CD4-positive, CD25-positive, alpha-beta regulatory T cell (primary cell): Measurements from ENCODE around the gene TLE4. TPM values are rescaled to one million over a fixed set of nuclear protein-coding genes. Genes with fewer than 3 reads are reported as not detected.

Experiments used
- ATAC-seq, 2 donors: fragments of 150-1000 bp; cut with Tn5 transposase; one replicate each; pipeline ENCODE4 v1.10.0; 2021; ENCODE audit warnings: low read depth in 2 of 2, moderate number of reproducible peaks in 2 of 2, moderate library complexity in 1 of 2
- DNase-seq, 3 donors: peaks; one replicate each; pipeline versions ENCODE4 v3.0.0 to v3.0.0-alpha.2; 2012 to 2022; ENCODE audit warnings: mixed read lengths in 1 of 3
- H3K27ac ChIP-seq: one replicate; pipeline ENCODE4 v1.7.0; 2013; ENCODE audit warnings: mild to moderate bottlenecking, low read length; ENCODE audit not compliant: insufficient read depth, poor library complexity, severe bottlenecking
- H3K27me3 ChIP-seq: one replicate; pipeline ENCODE4 v1.7.0; 2013; ENCODE audit warnings: low read length; ENCODE audit not compliant: control insufficient read depth, insufficient read depth
- H3K36me3 ChIP-seq: one replicate; pipeline ENCODE4 v1.7.0; 2013; ENCODE audit warnings: mild to moderate bottlenecking, low read length, moderate library complexity; ENCODE audit not compliant: control insufficient read depth, insufficient read depth
- H3K4me1 ChIP-seq: 2 replicates; pipeline ENCODE4 v1.7.0; 2013; ENCODE audit warnings: mild to moderate bottlenecking, low read length; ENCODE audit not compliant: insufficient read depth, control insufficient read depth, poor library complexity, severe bottlenecking
- H3K4me3 ChIP-seq: one replicate; pipeline ENCODE4 v1.7.0; 2013; ENCODE audit warnings: low read depth, mild to moderate bottlenecking, low read length, moderate library complexity
- H3K9me3 ChIP-seq, 2 experiments: 1 replicate in 1 of 2; 2 replicates in 1 of 2; pipeline ENCODE4 v1.7.0; 2013; ENCODE audit warnings: low read length in 2 of 2, mild to moderate bottlenecking in 1 of 2, moderate library complexity in 1 of 2; ENCODE audit not compliant: control insufficient read depth in 2 of 2
- H3K27ac Mint-ChIP-seq, 3 donors: one replicate each; pipeline ENCODE4 v1.8.0; 2020 to 2022; ENCODE audit warnings: mild to moderate bottlenecking in 3 of 3, mixed read lengths in 3 of 3, moderate library complexity in 2 of 3
- H3K27me3 Mint-ChIP-seq: one replicate; pipeline ENCODE4 v1.8.0; 2022; ENCODE audit warnings: mild to moderate bottlenecking, mixed read lengths
- H3K36me3 Mint-ChIP-seq: one replicate; pipeline ENCODE4 v1.8.0; 2020; ENCODE audit warnings: mixed read lengths
- H3K4me1 Mint-ChIP-seq, 4 donors: one replicate each; pipeline ENCODE4 v1.8.0; 2020 to 2022; ENCODE audit warnings: mixed read lengths in 4 of 4, mild to moderate bottlenecking in 1 of 4
- H3K4me3 Mint-ChIP-seq, 4 donors: one replicate each; pipeline ENCODE4 v1.8.0; 2020 to 2022; ENCODE audit warnings: mild to moderate bottlenecking in 4 of 4, mixed read lengths in 4 of 4, moderate library complexity in 3 of 4
- H3K9me3 Mint-ChIP-seq, 7 donors: one replicate each; pipeline ENCODE4 v1.8.0; 2020 to 2022; ENCODE audit warnings: mixed read lengths in 7 of 7, mild to moderate bottlenecking in 3 of 7, moderate library complexity in 2 of 7
- polyA plus RNA-seq, 4 donors: library from polyadenylated mRNA; unstranded; fragments of 300-500 nt; fragmentation: Illumina TruSeq; gene quantifications; one replicate each; pipeline ENCODE4 v1.2.3, GENCODE V29; 2021
- total RNA-seq: library from RNA; stranded (reverse); gene quantifications from one replicate; pipeline ENCODE4 v1.2.3, GENCODE V29; 2022

TLE4 gene
- total and polyA plus RNA-seq, 5 donors from 2014 or later = 16.2 to 127 (median 24.0) TPM

DNA sequence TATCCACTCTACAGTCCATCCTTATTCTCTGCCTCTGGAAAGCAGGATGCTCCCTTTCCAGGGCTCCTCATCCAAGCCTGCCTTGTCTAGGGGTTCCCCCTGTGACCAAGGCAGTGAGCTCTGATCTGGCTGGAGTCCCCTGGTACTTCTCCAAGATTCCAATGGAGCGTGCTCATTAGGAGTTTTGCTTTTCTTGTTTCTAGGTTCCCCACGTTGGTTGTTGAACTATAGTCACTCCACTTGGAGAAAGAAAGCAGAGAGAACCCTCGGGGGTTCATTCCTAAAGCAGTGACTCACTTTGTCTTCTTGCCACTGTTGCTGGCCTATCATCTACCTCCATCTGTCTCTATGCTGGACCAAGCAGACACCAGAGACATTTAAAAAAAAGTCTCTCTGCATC is 192.6 kb downstream of the TLE4 start:
- Histone ChIP-seq H3K9me3 (no peaks in the 10 kb centered on the region), H3K4me3 (no peak overlapping the region), H3K36me3 (no peaks in the 10 kb centered on the region), H3K4me1 (no peaks in the 10 kb centered on the region), H3K27me3 (no peaks in the 10 kb centered on the region), H3K27ac (no peak overlapping the region)
- Mint-ChIP-seq H3K27me3 (peaks cover 5% of the 10 kb centered on the region), H3K9me3 (peaks cover 0 to 2% (median 0%) of the 10 kb centered on the region in 7 donors), H3K4me1 (no peaks in the 10 kb centered on the region), H3K4me3 (no peak overlapping the region), H3K36me3 (no peaks in the 10 kb centered on the region), H3K27ac (no peak overlapping the region)
- no peak for DNase-seq
- ATAC-seq = no peak

GRCh38 chr9:79765466-79765865 is 193.7 kb downstream of the TLE4 start:
- Histone ChIP-seq H3K4me1 (no peaks in the 10 kb centered on the region), H3K4me3 (no peak overlapping the region), H3K36me3 (no peaks in the 10 kb centered on the region), H3K9me3 (no peaks in the 10 kb centered on the region), H3K27ac (no peak overlapping the region), H3K27me3 (no peaks in the 10 kb centered on the region)
- peaks cover 5% of the 10 kb centered on the region for H3K27me3 Mint-ChIP-seq
- peaks cover 0 to 2% (median 0%) of the 10 kb centered on the region in 7 donors for H3K9me3 Mint-ChIP-seq
- ATAC-seq (no peak), DNase-seq (no peak)
- H3K4me1 Mint-ChIP-seq = no peaks in the 10 kb centered on the region
- no peak overlapping the region for H3K27ac Mint-ChIP-seq
- no peak overlapping the region for H3K4me3 Mint-ChIP-seq
- no peaks in the 10 kb centered on the region for H3K36me3 Mint-ChIP-seq

GRCh38 chr9:79766091-79766490 is 194.3 kb downstream of the TLE4 start:
- Mint-ChIP-seq H3K4me1 (no peaks in the 10 kb centered on the region), H3K4me3 (no peak overlapping the region), H3K9me3 (peaks cover 0 to 2% (median 0%) of the 10 kb centered on the region in 7 donors), H3K27me3 (peaks cover 5% of the 10 kb centered on the region), H3K36me3 (no peaks in the 10 kb centered on the region), H3K27ac (no peak overlapping the region)
- Histone ChIP-seq H3K36me3 (no peaks in the 10 kb centered on the region), H3K9me3 (no peaks in the 10 kb centered on the region), H3K27ac (no peak overlapping the region), H3K4me3 (no peak overlapping the region), H3K4me1 (no peaks in the 10 kb centered on the region), H3K27me3 (no peaks in the 10 kb centered on the region)
- DNase-seq (no peak), ATAC-seq (no peak)

DNA sequence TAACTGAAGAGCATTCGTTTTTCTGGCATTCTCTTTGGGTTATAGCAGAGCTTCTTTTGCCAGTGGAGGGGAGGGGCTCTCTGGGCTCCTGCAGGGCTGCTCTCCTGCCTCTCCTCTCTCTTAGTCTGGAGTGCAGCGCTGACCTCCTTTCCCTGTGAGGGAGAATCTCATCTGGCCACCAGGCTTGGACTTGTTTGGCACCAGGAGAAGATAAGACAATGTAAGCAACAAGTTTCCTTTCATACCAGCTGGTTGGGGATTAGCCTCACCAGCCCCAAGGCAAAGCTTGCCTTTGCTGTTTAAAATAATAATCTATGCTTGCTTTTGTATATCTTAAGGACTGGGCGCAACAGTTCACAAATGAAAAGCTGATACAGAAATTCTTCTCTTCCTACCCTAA is 196.4 kb downstream of the TLE4 start:
- Histone ChIP-seq H3K9me3 (no peaks in the 10 kb centered on the region), H3K27me3 (peaks cover 1% of the 10 kb centered on the region), H3K4me1 (no peaks in the 10 kb centered on the region), H3K27ac (no peak overlapping the region), H3K36me3 (no peaks in the 10 kb centered on the region), H3K4me3 (no peak overlapping the region)
- Mint-ChIP-seq H3K4me1 (no peaks in the 10 kb centered on the region), H3K27ac (no peak overlapping the region), H3K27me3 (peaks cover 5% of the 10 kb centered on the region), H3K36me3 (no peaks in the 10 kb centered on the region), H3K9me3 (peaks cover 0 to 2% (median 1%) of the 10 kb centered on the region in 7 donors), H3K4me3 (no peak overlapping the region)
- DNase-seq = no peak
- no peak for ATAC-seq

GRCh38 chr9:79769476-79770275 is 197.9 kb downstream of the TLE4 start:
- no peak for DNase-seq
- H3K27ac ChIP-seq = no peak overlapping the region
- H3K4me1 ChIP-seq = no peaks in the 10 kb centered on the region
- ATAC-seq = no peak
- H3K27me3 ChIP-seq = peaks cover 1% of the 10 kb centered on the region
- peaks cover 5% of the 10 kb centered on the region for H3K27me3 Mint-ChIP-seq
- H3K4me3 ChIP-seq = no peak overlapping the region
- H3K9me3 ChIP-seq = no peaks in the 10 kb centered on the region
- peak overlapping the region in 1 of 4 donors; percentile 81 for H3K4me3 Mint-ChIP-seq
- H3K36me3 Mint-ChIP-seq = no peaks in the 10 kb centered on the region
- no peak overlapping the region for H3K27ac Mint-ChIP-seq
- H3K9me3 Mint-ChIP-seq = peaks cover 0 to 4% (median 1%) of the 10 kb centered on the region in 7 donors
- no peaks in the 10 kb centered on the region for H3K4me1 Mint-ChIP-seq
- H3K36me3 ChIP-seq = no peaks in the 10 kb centered on the region

DNA sequence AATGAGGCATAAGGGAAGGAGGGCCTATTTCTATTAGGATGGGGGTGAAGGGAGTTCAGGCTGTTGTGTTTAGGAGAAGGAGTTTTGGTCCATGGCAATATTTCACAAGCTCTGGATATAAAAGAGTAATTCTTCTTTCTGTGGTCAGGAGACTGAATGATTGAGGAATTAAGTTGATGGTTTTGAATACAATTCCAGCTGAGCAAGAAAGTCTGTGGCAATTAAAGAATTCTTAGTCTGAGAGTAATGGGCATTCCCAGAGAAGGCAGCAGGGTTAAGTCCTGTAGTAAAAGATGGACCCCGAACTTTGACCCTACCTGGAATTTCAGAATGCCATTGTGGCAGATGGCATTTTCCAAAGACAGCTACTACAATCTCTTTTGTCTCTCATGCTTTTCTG is 202.6 kb downstream of the TLE4 start:
- H3K9me3 Mint-ChIP-seq = peaks cover 0 to 2% (median 0%) of the 10 kb centered on the region in 7 donors
- DNase-seq = no peak
- Histone ChIP-seq H3K27me3 (peaks cover 1% of the 10 kb centered on the region), H3K9me3 (no peaks in the 10 kb centered on the region), H3K36me3 (no peaks in the 10 kb centered on the region), H3K4me1 (no peaks in the 10 kb centered on the region), H3K4me3 (no peak overlapping the region), H3K27ac (no peak overlapping the region)
- ATAC-seq = no peak
- H3K27ac Mint-ChIP-seq = no peak overlapping the region
- no peaks in the 10 kb centered on the region for H3K36me3 Mint-ChIP-seq
- no peak overlapping the region for H3K4me3 Mint-ChIP-seq
- no peaks in the 10 kb centered on the region for H3K4me1 Mint-ChIP-seq
- H3K27me3 Mint-ChIP-seq = peaks cover 4% of the 10 kb centered on the region
